ENCODE data around the gene SRBD1.

Gene SRBD1

GRCh38 chr2:45570671-45571334 lies 40.3 kb downstream of the SRBD1 start:
- intact Hi-C loops (cut with DNase I): no loop called here
- DNase-seq: no peak

- no peak for DNase-seq
- intact Hi-C loops (cut with DNase I): no loop called here
These were observed 42.1 kb downstream of the SRBD1 start for GRCh38 chr2:45568935-45569334.

GRCh38 chr2:45567974-45568789 lies 42.9 kb downstream of the SRBD1 start:
- no peak for DNase-seq
- intact Hi-C loops (cut with DNase I): no loop called here

GRCh38 chr2:45567288-45567963 lies 43.6 kb downstream of the SRBD1 start:
- intact Hi-C loops (cut with DNase I): no loop called here
- DNase-seq: no peak

GRCh38 chr2:45559436-45559835 lies 51.6 kb downstream of the SRBD1 start:
- no peak for DNase-seq
- intact Hi-C loops (cut with DNase I): no loop called here

- no peak for DNase-seq
- intact Hi-C loops (cut with DNase I): no loop called here
These were observed 56.3 kb downstream of the SRBD1 start for GRCh38 chr2:45554742-45555140.

- no peak for DNase-seq
- intact Hi-C loops (cut with DNase I): no loop called here
These were observed 56.9 kb downstream of the SRBD1 start for GRCh38 chr2:45554073-45554741.

- intact Hi-C loops (cut with DNase I): no loop called here
- DNase-seq: no peak
These were observed 59.2 kb downstream of the SRBD1 start for GRCh38 chr2:45551862-45552261.

GRCh38 chr2:45545943-45546342 lies 65.1 kb downstream of the SRBD1 start:
- intact Hi-C loops (cut with DNase I): no loop called here
- no peak for DNase-seq

GRCh38 chr2:45543257-45543656 lies 67.8 kb downstream of the SRBD1 start:
- DNase-seq: no peak
- intact Hi-C loops (cut with DNase I): no loop called here

GRCh38 chr2:45542013-45542412 lies 69.1 kb downstream of the SRBD1 start:
- intact Hi-C loops (cut with DNase I): no loop called here

GRCh38 chr2:45541450-45541849 lies 69.6 kb downstream of the SRBD1 start:
- intact Hi-C loops (cut with DNase I): no loop called here
- no peak for DNase-seq

More at GRCh38 chr2:45542013-45542412, 69.1 kb downstream of the SRBD1 start:
- DNase-seq: no peak

GRCh38 chr2:45540942-45541341 lies 70.1 kb downstream of the SRBD1 start:
- DNase-seq: no peak

GRCh38 chr2:45533771-45534170 lies 77.3 kb downstream of the SRBD1 start:
- DNase-seq: no peak
- intact Hi-C loops (cut with DNase I): no loop called here

More at GRCh38 chr2:45540942-45541341, 70.1 kb downstream of the SRBD1 start:
- intact Hi-C loops (cut with DNase I): no loop called here

GRCh38 chr2:45532181-45532580 lies 78.9 kb downstream of the SRBD1 start:
- DNase-seq: no peak
- intact Hi-C loops (cut with DNase I): no loop called here

GRCh38 chr2:45524016-45524415 lies 87.1 kb downstream of the SRBD1 start:
- DNase-seq: no peak
- intact Hi-C loops (cut with DNase I): no loop called here

GRCh38 chr2:45518546-45518945 lies 92.5 kb downstream of the SRBD1 start:
- DNase-seq: no peak
- intact Hi-C loops (cut with DNase I): no loop called here

- intact Hi-C loops (cut with DNase I): no loop called here
- DNase-seq: no peak
These were observed 100.2 kb downstream of the SRBD1 start for GRCh38 chr2:45510701-45511420.

GRCh38 chr2:45506756-45507155 lies 104.3 kb downstream of the SRBD1 start:
- no peak for DNase-seq
- intact Hi-C loops (cut with DNase I): no loop called here
